Left ventricle myocardium inferior (tissue), 1 donor: ENCODE measurements around the gene GTF2H1. TPM values are rescaled to one million over a fixed set of nuclear protein-coding genes. Genes with fewer than 3 reads are reported as not detected.

Experiments used
- DNase-seq: peaks from one replicate; pipeline ENCODE4 v3.0.0-alpha.2; 2020
- H3K27ac ChIP-seq: fragments of 200-600 bp; replicated peaks from 2 replicates; pipeline ENCODE4 v1.8.0; 2021
- H3K27me3 ChIP-seq: fragments of 200-600 bp; 2 replicates; pipeline ENCODE4 v1.8.0; 2021; ENCODE audit warnings: low read depth
- H3K36me3 ChIP-seq: fragments of 200-600 bp; 2 replicates; pipeline ENCODE4 v1.8.0; 2021
- H3K4me1 ChIP-seq: fragments of 200-600 bp; 2 replicates; pipeline ENCODE4 v1.8.0; 2021
- H3K4me3 ChIP-seq: fragments of 200-600 bp; 2 replicates; pipeline ENCODE4 v1.8.0; 2021; ENCODE audit warnings: mild to moderate bottlenecking, moderate library complexity
- H3K9me3 ChIP-seq: fragments of 200-600 bp; replicated peaks from 2 replicates; pipeline ENCODE4 v1.8.0; 2021
- intact Hi-C: fragments of 100-400 bp; cut with micrococcal nuclease; formaldehyde crosslinking; loops from one replicate; pipeline ENCODE4 v1.11.0; 2022
- total RNA-seq: library from RNA; stranded (reverse); fragmentation: NEBNext Ultra II Directional; extraction: Animal tissue kit (Norgen Biotek cat#: 25700); gene quantifications from one replicate; pipeline ENCODE4 v1.2.1, GENCODE V29; 2021
- TF ChIP-seq, protein P1 (sequence below): fragments of 200-600 bp; IDR thresholded peaks from 2 replicates; pipeline ENCODE4 v1.8.0; 2021; ENCODE audit warnings: antibody characterized with exemption, mild to moderate bottlenecking, borderline replicate concordance
- donor health status: DM: no; HTN: yes; CAD: no; lungs with severe emphysema.

The GTF2H1 gene
- total RNA-seq, 1 donor from 2014 or later, result 24.3 TPM

DNA sequence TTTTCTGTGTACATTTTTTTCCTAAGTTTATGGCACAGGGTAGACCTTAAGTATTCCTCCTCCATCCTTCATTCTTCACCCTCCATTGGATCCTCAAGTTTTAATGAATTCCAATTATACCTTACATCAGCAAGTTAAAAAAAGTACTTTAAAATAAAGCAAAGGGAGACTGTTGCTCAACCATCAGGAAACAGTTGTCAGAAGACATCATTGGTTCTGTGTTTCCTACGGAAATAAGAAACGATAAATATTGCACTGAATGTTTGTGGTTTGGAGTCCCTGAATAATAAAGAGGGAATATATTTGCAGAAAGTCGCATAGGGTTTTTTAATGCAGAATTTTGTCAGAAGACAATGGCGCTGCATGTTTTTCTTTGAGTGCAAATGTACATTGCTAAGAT, 43.9 kb downstream of the GTF2H1 start:
- Histone ChIP-seq H3K4me3 (no peak overlapping the region), H3K4me1 (no peaks in the 10 kb centered on the region), H3K27ac (no peak overlapping the region), H3K9me3 (no peaks in the 10 kb centered on the region), H3K27me3 (no peaks in the 10 kb centered on the region), H3K36me3 (peaks cover 67% of the 10 kb centered on the region)
- intact Hi-C loops, result no loop called here
- no peak for DNase-seq
- TF ChIP-seq, protein P1, sequence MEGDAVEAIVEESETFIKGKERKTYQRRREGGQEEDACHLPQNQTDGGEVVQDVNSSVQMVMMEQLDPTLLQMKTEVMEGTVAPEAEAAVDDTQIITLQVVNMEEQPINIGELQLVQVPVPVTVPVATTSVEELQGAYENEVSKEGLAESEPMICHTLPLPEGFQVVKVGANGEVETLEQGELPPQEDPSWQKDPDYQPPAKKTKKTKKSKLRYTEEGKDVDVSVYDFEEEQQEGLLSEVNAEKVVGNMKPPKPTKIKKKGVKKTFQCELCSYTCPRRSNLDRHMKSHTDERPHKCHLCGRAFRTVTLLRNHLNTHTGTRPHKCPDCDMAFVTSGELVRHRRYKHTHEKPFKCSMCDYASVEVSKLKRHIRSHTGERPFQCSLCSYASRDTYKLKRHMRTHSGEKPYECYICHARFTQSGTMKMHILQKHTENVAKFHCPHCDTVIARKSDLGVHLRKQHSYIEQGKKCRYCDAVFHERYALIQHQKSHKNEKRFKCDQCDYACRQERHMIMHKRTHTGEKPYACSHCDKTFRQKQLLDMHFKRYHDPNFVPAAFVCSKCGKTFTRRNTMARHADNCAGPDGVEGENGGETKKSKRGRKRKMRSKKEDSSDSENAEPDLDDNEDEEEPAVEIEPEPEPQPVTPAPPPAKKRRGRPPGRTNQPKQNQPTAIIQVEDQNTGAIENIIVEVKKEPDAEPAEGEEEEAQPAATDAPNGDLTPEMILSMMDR, result no peak

DNA sequence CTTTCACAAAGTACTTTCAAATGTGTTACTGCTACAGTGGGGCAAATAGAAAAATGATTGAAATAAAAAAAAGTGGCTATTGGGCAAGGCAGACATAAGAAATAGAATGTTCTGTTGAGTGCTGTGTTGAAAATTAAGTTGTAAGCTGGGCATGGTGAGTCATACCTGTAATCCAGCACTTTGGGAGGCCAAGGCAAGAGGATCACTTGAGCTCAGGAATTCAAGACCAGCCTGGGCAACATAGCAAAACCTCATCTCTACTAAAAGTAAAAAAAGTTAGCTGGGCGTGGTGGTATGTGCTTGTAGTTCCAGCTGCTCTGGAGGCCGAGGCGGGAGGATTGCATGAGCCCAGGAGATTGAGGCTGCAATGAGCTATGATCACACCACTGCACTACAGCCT, 45.1 kb downstream of the GTF2H1 start:
- TF ChIP-seq, protein P1, result no peak
- peaks cover 55% of the 10 kb centered on the region for H3K36me3 ChIP-seq
- intact Hi-C loops, result no loop called here

DNA sequence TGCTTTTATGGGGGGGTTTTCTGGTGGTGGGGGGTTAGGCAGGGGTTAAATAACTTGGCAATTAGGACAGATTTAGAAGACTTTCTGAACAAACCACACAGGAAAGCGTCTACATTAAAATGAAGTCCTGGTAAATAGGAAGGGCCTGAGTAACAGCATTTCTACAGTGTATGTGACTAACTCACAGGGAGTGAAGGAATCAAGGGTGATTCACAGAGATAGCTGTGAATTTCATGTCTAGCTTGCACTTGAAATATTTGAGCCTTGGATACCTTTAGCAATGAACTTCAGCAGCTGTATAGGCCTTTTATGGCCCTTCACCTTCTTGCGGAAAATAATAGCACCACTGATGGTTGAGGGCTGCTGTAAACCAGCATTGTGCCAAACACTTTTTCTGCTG, 45.9 kb downstream of the GTF2H1 start:
- TF ChIP-seq, protein P1, result no peak
- no peak for DNase-seq
- Histone ChIP-seq H3K36me3 (peaks cover 47% of the 10 kb centered on the region), H3K4me3 (no peak overlapping the region), H3K4me1 (no peaks in the 10 kb centered on the region), H3K27ac (no peak overlapping the region), H3K27me3 (no peaks in the 10 kb centered on the region), H3K9me3 (no peaks in the 10 kb centered on the region)
- intact Hi-C loops, result no loop called here

More for the DNA sequence above, 45.1 kb downstream of the GTF2H1 start:
- no peaks in the 10 kb centered on the region for H3K27me3 ChIP-seq
- H3K4me1 ChIP-seq, result no peaks in the 10 kb centered on the region
- H3K4me3 ChIP-seq, result no peak overlapping the region
- H3K27ac ChIP-seq, result no peak overlapping the region
- H3K9me3 ChIP-seq, result no peaks in the 10 kb centered on the region
- DNase-seq, result no peak

DNA sequence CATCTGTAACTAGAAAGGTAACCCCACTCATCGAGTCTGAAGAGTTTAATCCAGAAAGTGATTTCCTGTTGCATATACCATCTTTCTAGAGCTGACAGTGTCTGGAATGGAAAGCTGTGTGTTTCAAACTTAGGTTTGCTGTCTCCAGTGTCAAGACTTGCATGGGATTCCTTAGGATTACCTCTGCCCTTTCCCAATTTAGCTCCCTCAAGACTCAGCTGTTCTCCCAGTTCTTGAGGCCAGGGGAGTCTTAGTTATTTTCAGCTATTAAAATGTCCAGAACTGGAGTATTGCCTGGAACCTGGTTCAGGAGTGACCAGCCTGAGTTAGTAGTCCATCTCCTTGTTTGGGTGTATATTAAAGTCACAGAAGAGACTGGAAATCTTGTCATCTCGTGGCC, 47.0 kb downstream of the GTF2H1 start:
- no peaks in the 10 kb centered on the region for H3K9me3 ChIP-seq
- H3K4me1 ChIP-seq, result no peaks in the 10 kb centered on the region
- TF ChIP-seq, protein P1, result no peak
- H3K4me3 ChIP-seq, result no peak overlapping the region
- intact Hi-C loops, result no loop called here
- no peaks in the 10 kb centered on the region for H3K27me3 ChIP-seq
- H3K27ac ChIP-seq, result no peak overlapping the region
- peaks cover 36% of the 10 kb centered on the region for H3K36me3 ChIP-seq
- no peak for DNase-seq

DNA sequence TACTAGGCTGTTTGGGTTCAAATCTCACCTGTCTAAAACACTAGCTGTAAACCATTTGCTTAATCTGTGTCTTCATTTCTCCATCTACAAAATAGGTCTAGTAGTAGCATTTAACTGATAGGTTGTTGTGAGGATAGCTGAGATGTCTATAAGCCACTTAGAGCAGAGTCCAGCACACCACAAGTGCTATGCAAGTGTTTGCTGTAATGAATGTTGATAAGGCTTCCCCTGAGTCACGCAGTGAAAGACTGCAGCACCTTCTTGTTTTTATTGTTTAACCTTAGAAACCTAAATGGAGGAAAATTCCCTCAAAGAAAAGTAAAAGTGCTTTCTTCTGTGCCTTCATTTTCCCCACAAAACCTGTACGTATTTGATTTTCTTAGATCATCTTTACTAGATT, 48.9 kb downstream of the GTF2H1 start:
- H3K4me3 ChIP-seq, result no peak overlapping the region
- peaks cover 17% of the 10 kb centered on the region for H3K36me3 ChIP-seq
- TF ChIP-seq, protein P1, result no peak
- H3K27ac ChIP-seq, result no peak overlapping the region
- H3K4me1 ChIP-seq, result no peaks in the 10 kb centered on the region
- intact Hi-C loops, result no loop called here
- no peak for DNase-seq
- no peaks in the 10 kb centered on the region for H3K9me3 ChIP-seq
- H3K27me3 ChIP-seq, result no peaks in the 10 kb centered on the region

DNA sequence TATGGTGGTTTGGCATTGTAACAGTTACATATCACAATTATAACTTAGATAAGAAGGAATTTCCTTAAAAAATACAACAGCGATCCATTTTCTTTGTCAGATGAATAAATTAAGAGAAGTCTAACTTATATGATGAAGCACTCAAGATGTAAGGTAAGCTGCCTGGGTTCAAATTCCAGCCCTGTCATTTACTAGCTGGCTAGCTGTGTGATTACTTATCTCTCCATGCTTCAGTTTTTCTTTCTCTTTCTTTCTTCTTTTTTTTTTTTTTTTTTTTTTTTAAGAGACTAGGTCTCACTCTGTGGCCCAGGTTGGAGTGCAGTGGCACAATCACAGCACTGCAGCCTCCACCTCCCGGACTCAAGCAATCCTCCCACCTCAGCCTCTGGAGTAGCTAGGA, 49.8 kb downstream of the GTF2H1 start:
- TF ChIP-seq, protein P1, result no peak
- intact Hi-C loops, result no loop called here
- Histone ChIP-seq H3K4me3 (no peak overlapping the region), H3K27me3 (no peaks in the 10 kb centered on the region), H3K27ac (no peak overlapping the region), H3K36me3 (peaks cover 8% of the 10 kb centered on the region), H3K9me3 (no peaks in the 10 kb centered on the region), H3K4me1 (no peaks in the 10 kb centered on the region)
- no peak for DNase-seq
